NK-92 treated with Interleukin-12 subunit alpha and Interleukin-12 subunit beta, amount 100 ng/mL, for 24 hours (cell line): ENCODE results near the gene ZNF652.

Experiments used
- DNase-seq: peaks from one replicate; lab custom pipeline; 2025; lab: John Stamatoyannopoulos, UW

ZNF652 gene

DNA sequence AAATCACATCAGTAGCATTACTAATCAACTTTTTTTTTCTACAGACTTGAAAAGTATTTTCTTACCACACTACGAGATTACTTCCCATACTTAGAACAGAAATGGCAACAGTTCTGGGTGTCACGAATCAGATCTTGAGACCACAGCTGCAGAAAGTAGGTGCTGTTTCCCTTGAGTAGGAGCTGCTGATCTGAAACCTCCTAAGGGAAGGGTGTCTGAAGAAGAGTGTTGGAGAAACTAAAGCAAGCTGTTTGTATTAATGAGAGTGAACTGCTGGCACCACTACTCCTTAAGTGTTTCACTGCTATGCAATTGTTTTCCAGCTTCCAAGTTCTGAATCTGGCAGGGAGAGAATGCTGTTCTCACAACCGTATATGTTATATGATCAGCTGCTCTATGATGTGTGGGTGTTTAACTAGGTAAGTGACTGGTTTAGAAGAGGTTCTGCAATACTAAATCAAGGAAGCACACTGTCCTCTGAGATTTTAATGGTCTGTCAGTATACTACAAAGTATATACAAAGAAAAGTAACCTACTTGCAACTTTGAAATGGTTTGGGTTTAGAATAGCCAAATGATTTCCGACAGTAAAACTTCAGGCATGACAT is 3.3 kb downstream of the ZNF652 start:
- DNase-seq = no peak

DNA sequence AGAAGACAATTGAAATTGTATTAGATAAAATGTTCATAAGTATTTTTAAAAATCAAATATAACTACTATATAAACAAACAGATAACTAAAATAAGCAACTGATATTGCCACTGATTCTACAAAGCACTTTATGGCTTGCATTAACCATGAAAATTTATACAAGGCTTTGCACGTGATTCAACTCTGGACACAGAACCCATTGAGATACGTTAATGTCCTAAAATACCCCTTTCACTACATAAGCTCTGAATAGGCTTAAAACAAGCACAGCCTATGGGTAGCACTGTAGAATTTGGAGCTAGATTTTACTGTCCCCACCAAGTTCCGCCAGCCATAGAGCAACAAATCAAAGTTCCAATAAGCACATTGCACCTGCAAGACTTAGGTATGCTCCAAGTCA is 4.5 kb downstream of the ZNF652 start:
- DNase-seq = no peak

DNA sequence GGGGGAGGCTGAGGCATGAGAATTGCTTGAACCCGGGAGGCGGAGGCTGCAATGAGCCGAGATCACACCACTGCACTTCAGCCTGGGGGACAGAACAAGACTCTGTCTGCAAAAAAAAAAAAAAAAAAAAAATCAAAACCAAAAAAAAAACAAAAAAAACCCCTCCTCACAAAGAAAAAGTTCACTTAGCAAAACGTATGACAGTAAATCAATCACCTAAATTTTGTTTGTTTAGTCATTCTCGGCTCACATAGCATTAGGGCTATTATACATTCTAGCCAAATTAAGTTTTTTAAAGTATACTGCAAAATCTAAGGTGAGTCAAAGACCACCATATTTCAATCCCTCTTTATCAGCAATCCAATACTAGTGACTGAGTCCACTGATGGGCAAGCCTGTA is 5.7 kb downstream of the ZNF652 start:
- DNase-seq = no peak

DNA sequence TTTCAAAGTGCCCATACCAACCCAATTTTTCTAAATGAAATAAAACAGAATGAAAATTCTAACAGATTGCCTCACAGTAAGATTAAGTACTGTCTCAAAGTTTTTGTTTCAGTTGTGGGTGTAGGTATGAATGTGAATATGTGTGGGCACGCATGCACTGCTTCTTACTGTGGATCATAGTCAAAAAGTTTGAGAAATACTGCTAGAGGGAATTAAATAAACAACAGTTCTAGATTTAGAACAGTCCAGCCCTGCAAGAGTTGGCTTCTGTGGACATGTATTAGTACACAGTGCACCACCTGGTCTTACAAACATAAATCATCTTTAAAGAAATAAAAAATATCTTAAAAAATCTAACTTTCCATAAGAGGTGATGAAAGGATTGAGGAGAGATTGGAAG is 8.4 kb downstream of the ZNF652 start:
- DNase-seq = no peak

DNA sequence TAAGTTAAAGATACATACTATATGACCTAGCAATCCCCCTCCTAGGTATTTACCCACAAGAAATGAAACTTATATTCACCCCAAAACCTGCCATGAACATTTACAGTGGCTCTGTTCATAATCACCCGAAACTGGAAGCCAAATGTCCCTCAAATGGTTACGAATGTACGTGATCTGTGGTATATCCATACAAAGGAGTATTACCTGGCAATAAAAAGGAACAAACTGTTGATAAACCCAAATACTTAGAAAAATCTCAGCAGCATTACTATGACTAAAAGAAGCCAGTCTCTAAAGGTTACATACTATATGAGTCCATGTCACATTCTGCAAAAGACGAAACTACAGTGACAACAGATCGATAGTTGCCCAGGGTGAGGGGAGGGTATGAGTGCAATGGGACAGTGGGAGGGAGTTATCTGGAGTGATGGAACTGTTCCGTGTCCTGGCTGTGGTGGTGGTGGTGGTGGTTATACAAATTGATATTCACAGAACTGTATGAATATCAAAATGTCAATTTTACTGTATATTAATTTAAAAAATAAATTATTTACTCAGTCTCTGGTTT is 9.4 kb downstream of the ZNF652 start:
- DNase-seq = no peak

DNA sequence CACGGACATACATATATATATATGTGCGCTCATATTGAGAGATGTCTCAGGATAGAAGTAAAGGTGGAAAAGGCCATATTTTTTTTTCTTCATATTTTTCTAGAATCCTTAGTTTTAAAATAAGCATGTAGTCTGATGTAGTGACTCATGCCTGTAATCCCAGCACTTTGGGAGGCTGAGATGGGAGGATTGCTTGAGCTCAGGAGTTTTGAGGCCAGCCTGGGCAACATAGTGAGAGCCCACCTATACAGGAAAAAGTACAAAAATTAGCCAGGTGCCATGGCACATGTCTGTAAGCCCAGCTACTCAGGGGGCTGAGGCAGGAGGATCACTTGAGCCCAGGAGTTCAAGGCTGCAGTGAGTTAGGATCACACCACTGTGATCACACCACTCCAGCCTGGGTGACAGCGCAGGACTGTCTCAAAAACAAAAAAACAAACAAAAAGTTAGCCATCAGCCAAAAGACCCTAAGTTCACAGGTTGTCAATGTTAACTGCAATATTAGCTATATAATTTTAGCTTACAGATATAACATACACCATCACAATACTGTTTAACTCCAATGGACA is 10.4 kb downstream of the ZNF652 start:
- no peak for DNase-seq

DNA sequence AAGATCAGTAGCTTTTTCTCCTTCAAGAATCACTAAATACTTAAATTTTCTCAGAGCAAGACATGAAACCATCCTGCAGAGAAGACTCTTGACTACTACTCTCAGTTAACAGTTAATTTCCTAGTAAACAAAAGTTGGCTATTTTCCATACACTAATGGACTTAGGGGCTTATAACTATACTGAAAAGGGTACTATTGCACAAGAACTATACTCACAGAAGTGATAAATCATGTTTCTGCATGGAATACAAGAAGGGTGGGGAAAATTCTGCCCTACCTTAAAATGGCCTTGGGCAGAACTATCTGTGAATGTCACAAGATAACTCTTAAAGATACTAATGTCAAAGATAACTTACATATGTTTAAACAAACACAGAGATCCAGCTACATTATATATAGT is 12.5 kb downstream of the ZNF652 start:
- no peak for DNase-seq

DNA sequence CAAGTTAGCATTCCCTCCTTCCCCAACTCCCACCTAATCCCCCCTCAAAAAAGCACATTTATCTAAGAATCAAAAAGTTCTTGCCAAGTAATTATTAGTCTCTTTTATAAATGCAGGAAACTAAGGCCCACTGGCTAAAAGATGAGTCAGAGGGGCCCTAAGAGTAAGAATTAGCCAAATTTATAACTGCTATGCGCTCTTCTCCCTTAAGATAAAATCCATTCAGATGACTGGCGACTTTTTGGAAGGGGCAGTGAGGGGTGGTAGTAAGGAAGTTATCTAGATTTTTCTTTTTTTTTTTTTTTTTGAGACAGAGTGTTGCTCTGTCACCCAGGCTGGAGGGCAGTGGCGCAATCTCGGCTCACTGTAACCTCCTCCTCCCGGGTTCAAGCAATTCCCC is 17.1 kb downstream of the ZNF652 start:
- DNase-seq = no peak

DNA sequence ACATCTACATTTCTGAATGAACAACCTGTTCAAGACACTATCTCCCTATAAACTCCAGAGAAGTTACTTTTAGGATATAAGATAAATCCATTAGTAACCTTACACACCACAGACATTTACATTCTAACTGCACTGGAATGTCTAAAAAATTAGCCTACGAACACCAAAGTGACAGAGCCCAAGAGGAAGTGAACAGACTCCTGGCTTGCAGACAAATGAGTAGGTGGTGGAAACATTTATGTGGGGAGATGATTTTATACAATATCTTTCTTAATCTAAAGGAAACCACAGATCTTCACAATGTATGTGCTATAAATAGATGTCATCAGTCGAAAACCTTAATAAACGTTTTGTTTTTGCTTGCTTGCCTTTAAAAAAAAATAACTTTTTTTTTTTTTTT is 18.8 kb downstream of the ZNF652 start:
- DNase-seq = no peak

DNA sequence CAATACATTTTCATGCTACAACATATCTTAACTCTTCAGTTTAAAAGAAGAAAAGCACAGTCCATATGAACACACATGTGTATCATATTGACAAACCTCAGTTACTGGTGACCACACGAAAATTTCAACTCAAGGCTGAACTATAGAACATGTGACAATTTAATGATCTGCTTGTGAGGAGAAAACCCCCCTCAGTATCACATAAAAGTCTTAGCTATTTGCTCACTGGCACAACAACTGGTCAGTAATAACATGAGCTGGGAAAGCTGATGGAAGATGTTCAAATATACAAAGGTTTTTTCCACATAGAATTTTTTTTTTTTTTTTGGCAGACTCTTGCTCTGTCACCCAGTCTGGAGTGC is 19.5 kb downstream of the ZNF652 start:
- DNase-seq = no peak

DNA sequence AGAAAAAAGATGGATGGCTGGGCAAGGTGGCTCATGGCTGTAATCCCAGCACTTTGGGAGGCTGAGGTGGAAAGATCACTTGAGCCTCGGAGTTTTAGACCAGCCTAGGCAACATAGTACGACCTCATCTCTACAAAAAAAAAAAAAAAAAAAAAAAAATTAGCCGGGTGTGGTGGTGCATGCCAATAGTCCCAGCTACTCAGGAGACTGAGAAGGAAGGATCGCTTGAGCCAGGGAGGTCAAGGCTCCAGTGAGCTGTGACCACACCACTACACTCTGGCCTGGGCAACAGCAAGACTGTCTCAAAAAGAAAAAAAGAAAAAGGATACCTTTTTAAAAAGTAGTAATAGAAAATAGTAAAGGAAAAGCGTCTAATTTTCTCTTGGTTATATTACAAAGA is 20.7 kb downstream of the ZNF652 start:
- DNase-seq = no peak

DNA sequence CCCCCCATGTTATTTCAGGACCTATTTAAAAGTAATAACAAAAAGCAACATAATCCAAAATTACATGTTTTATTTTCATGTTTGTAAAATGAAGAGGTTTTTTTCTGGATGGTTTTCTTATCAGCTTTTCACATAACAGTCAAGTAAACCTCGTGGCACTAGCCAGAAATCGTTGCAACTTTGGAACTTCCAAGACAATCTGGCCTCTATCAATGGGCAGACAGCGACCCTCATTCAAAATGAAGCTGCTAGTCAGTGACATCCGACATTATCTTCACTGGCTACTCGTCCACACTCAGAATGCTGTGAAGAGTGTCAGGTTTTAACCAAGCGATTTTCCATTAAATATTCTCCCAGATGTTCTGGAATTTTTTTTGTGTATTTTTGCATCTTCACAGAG is 22.7 kb downstream of the ZNF652 start:
- DNase-seq = no peak

DNA sequence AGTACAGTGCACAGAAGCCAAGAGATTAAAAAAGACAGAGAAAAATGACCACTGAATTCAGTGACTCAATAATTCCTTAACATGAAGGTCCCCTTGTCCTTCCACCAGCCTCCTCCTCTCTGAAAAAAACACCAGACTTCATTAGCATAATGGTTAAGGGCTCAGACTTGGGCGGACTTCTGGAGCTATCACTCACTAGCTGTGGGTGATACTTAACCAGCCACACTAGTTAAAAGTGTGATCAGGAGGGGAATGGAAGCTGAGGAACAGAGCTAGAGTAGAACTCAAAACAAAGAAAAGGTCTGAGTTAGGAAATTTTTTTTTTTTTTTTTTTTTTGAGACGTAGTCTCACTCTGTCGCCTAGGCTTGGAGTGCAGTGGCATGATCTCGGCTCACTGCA is 23.2 kb downstream of the ZNF652 start:
- DNase-seq = peak; percentile 52

DNA sequence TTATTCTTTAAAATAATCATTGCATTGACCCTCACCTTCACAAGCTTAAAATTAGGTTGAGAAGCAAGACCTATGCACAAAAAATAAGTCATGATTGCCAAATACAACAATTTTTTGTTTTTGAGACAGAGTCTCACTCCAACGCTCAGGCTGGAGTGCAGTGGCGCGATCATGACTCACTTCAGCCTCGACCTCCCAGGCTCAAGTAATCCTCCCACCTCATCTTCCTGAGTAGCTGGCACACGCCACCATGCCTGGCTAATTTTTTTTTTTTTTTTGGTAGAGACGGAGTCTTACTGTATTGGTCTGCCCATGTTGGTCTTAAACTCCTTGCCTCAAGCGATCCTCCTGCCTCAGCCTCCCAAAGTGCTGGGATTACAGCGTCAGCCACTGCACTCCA is 24.2 kb downstream of the ZNF652 start:
- peak; percentile 37 for DNase-seq

DNA sequence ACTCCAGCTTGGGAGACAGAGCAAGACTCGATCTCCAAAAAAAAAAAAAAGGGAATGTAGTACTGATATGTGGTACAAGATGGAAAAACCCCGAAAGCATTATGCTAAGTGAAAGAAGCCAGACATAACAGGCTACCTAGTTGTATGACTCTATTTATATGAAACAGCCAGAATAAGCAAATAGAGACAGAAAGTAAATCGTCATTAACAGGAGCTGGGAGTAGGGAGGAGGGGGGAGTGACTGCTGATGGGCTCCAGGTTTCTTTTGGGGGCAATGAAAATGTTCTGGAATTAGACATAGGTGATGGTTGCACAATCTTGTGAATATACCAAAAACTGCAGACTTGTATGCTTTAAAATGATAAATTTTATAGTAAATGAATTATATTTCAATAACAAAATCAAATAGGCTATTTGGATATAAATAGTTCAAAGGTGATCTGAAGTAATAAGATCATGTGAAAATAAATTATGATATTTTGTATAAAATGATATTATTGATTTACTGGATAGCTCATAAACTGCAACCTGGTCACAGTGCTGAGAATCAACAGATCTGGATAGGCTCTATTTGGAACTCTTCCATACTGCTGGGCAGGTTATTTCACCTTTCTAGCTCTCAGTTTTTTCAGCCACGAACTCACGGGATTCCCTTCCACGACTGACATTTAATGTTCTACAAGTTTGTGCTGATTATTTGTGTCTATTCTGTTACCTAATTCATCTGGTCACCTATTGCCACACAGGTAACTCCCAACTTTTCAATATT is 27.1 kb downstream of the ZNF652 start:
- no peak for DNase-seq

DNA sequence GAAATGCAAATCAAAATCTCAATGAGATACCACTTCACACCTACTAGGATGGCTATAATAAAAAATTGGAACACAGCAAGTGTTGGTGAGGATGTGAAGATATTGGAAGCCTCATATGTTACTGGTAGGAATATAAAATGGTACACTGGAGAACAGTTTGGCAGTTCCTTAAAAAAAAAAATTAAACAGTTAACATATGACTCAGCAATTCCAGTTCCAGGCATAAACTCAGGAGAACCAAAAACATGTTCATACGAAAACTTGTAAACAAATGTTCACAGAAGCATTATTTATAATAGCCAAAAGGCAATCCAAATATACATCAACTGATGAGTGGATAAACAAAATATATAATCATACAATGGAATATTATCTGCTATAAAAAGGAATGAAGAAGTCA is 28.2 kb downstream of the ZNF652 start:
- no peak for DNase-seq

DNA sequence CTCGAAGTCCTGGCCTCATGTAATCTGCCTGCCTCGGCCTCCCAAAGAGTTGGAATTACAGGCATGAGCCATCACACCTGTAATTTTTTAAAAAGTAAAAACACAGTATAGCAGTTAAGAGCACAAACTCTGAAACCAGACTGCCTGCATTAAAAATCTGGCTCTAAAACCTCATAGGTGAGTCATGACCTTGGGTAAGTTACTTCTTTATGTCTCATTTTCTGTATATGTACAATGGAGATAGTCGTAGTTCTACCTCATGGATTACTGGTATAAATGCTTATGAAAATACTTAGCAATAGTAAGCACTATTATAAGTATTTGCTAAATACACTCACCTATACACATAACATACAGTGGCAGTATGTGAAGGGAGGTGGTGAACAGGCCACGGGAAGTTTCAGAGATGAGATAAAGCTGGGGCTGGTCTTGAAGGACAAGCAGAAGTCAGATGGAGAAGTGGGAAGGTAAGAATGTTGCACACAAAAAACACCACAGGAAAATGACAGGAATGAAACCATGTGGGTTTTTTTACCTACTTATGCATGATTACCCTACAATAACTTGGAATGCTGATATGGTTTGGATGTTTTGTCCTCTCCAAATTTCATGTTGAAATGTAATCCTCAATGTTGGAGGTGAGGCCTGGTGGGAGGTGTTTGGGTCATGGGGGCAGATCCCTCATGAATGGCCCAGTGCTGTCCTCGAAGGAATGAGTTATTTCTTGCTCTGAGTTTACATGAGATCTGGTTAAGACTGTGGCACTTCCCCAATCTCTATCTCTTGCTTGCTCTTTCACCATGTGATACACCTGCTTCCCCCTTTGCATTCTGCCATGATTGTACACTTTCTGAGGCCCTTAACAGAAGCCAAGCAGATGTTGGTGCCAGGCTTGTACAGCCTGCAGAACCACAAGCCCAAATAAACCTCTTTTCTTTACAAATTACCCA is 33.9 kb downstream of the ZNF652 start:
- DNase-seq = no peak

DNA sequence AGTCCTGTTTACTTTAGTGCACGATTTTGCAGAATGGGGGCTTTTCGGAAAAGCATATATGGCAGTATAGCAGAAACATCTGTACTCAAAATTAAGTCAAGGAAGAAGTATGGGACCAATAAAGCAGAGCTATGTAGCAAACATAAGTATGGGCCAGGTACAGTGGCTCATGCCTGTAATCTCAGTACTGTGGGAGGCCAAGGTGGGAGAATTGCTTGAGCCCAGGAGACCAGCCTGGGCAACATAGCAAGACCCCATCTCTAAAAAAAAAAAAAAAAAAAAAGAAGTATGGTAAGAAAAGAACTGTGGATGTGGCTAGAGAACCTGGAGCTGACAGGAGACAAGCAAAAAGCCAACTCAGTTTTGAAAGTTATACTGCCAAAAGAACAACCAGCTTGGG is 36.1 kb downstream of the ZNF652 start:
- DNase-seq = no peak

DNA sequence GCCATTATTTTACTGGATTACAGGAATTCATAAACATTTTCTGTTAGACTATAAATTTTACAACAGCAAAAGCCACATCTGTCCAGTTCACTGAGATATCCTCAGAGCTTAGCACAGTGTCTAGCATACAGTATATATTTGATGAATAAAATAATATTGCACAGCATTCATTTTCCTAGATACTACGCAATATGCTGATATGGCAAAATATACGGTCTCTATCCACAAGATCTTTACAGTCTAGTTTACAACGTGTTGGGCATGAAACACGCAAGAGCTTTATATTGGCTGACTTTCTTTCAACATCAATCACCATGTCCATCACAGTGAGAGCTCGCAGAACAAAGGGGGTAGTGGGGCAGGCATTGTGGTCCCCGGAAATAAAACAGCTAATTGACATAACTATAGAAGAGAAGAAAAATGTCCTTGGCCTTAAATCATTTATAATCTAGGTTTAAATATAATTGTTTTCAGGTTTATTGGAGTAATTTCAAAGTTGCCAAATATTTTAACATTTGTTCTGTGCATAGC is 43.5 kb downstream of the ZNF652 start:
- no peak for DNase-seq

DNA sequence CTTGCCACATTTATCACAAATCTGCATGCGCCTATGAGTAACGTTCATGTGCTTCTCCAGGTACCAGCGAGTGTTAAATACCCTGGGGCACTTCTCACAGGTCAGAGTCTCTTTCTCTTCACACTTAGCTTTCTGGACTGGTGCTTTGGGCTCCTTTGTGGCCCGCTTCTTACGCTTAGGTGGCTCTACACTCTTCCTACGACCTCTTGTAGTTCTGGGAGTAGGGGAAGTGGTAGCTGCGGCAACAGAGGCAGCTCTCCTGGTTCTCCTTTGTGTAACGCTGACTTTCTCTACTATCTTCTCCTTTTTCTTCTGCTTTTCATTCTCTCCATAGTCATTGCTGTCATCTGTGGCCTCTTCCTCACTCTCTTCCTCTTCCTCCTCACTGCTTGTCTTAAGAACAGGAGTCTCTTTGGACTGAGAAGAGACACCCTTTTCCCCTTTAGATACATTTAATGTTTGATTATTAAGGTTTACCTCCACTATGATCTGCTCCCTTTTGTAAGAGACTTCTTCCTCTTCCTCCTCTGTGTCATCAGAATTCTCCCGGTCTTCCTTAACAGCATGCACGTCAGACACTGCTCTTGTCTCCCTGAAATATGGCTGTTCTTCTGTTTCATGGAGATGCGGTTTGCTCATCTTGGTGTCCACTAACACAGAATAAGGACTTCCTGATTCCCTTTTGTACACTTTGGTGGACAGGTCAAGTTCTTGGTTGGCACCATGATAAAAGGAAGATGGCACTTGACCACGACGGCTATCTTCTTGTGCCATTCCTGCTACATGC is 45.0 kb downstream of the ZNF652 start:
- DNase-seq = no peak

DNA sequence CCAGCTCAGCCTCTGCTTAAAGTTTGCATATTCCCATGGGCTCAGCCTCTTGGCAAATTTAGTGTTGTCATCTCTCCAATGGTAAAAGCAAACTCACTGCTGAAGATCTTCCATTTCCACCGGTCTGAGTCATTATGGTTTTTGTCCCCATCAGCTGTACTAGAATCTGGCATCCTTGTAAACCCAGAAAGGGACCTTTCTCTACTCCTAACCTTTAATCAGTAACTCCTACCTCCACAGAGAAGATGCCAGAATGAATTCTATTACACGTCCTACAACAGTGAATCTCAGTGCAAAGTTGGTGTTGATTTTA is 45.8 kb downstream of the ZNF652 start:
- DNase-seq = no peak
